Measurements from ENCODE around the gene GRK5.

- TF ChIP-seq, protein P1, sequence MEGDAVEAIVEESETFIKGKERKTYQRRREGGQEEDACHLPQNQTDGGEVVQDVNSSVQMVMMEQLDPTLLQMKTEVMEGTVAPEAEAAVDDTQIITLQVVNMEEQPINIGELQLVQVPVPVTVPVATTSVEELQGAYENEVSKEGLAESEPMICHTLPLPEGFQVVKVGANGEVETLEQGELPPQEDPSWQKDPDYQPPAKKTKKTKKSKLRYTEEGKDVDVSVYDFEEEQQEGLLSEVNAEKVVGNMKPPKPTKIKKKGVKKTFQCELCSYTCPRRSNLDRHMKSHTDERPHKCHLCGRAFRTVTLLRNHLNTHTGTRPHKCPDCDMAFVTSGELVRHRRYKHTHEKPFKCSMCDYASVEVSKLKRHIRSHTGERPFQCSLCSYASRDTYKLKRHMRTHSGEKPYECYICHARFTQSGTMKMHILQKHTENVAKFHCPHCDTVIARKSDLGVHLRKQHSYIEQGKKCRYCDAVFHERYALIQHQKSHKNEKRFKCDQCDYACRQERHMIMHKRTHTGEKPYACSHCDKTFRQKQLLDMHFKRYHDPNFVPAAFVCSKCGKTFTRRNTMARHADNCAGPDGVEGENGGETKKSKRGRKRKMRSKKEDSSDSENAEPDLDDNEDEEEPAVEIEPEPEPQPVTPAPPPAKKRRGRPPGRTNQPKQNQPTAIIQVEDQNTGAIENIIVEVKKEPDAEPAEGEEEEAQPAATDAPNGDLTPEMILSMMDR (conservative IDR thresholded peaks at IDR 0.05 in 1 of 2, IDR thresholded peaks at IDR 0.05 in 1 of 2; ENCODE audit: extremely low read depth in 1 of 2, insufficient read depth in 1 of 2, low read depth in 1 of 2, low read length in 2 of 2) = no peak
- no peak for TF ChIP-seq EZH2 (IDR thresholded peaks at IDR 0.05; ENCODE audit: borderline replicate concordance, low read length)
These were observed 106.7 kb downstream of the GRK5 start for GRCh38 chr10:119314061-119314460.

Data from mammary epithelial cell (primary cell).